ENCODE data around the gene BTBD6. TPM values are rescaled to one million over a fixed set of nuclear protein-coding genes. Genes with fewer than 3 reads are reported as not detected.

BTBD6 gene
- total RNA-seq, 1 donor from 2014 or later: 38.8 TPM

- no peak for DNase-seq (ENCODE audit: extremely low spot score, unreplicated experiment)
- no peak overlapping the region for H3K27ac Mint-ChIP-seq
- peaks cover 6% of the 10 kb centered on the region for H3K36me3 Mint-ChIP-seq
- no peaks in the 10 kb centered on the region for H3K9me3 Mint-ChIP-seq
- peaks cover 8% of the 10 kb centered on the region for H3K4me1 Mint-ChIP-seq (ENCODE audit: unreplicated experiment)
- H3K4me3 Mint-ChIP-seq: no peak overlapping the region
- no peaks in the 10 kb centered on the region for H3K27me3 Mint-ChIP-seq
- no peak for TF ChIP-seq CTCF (conservative IDR thresholded peaks at IDR 0.05)
Measured at GRCh38 chr14:105241641-105242040, 6.7 kb upstream of the BTBD6 start.

- Mint-ChIP-seq H3K4me3 (no peak overlapping the region), H3K27ac (no peak overlapping the region), H3K9me3 (no peaks in the 10 kb centered on the region), H3K4me1 (ENCODE audit: unreplicated experiment) (peaks cover 14% of the 10 kb centered on the region), H3K36me3 (peaks cover 6% of the 10 kb centered on the region), H3K27me3 (no peaks in the 10 kb centered on the region)
- no peak for TF ChIP-seq CTCF (conservative IDR thresholded peaks at IDR 0.05)
- DNase-seq (ENCODE audit: extremely low spot score, unreplicated experiment): no peak
Measured at GRCh38 chr14:105244334-105244733, 4.0 kb upstream of the BTBD6 start.

- Mint-ChIP-seq H3K9me3 (no peaks in the 10 kb centered on the region), H3K36me3 (peaks cover 6% of the 10 kb centered on the region), H3K27ac (peak overlapping the region; percentile 87), H3K27me3 (no peaks in the 10 kb centered on the region), H3K4me1 (ENCODE audit: unreplicated experiment) (peaks cover 25% of the 10 kb centered on the region), H3K4me3 (peak overlapping the region; percentile 88)
- no peak for TF ChIP-seq CTCF (conservative IDR thresholded peaks at IDR 0.05)
- no peak for DNase-seq (ENCODE audit: extremely low spot score, unreplicated experiment)
Measured at GRCh38 chr14:105247026-105247425, 1.3 kb upstream of the BTBD6 start.

GRCh38 chr14:105247715-105248367 lies 492 bp upstream of the BTBD6 start:
- peak overlapping the region; percentile 88 for H3K4me3 Mint-ChIP-seq
- H3K36me3 Mint-ChIP-seq: peaks cover 6% of the 10 kb centered on the region
- H3K27me3 Mint-ChIP-seq: no peaks in the 10 kb centered on the region
- H3K27ac Mint-ChIP-seq: peak overlapping the region; percentile 87
- H3K4me1 Mint-ChIP-seq (ENCODE audit: unreplicated experiment): peaks cover 25% of the 10 kb centered on the region
- no peak for DNase-seq (ENCODE audit: extremely low spot score, unreplicated experiment)
- no peak for TF ChIP-seq CTCF (conservative IDR thresholded peaks at IDR 0.05)
- H3K9me3 Mint-ChIP-seq: no peaks in the 10 kb centered on the region

GRCh38 chr14:105249182-105250007 lies 1.1 kb downstream of the BTBD6 start:
- no peak for DNase-seq (ENCODE audit: extremely low spot score, unreplicated experiment)
- H3K4me3 Mint-ChIP-seq: peak overlapping the region; percentile 89

More at GRCh38 chr14:105249182-105250007, 1.1 kb downstream of the BTBD6 start:
- H3K27ac Mint-ChIP-seq: peak overlapping the region; percentile 92
- H3K36me3 Mint-ChIP-seq: peaks cover 6% of the 10 kb centered on the region
- no peaks in the 10 kb centered on the region for H3K27me3 Mint-ChIP-seq
- TF ChIP-seq CTCF (conservative IDR thresholded peaks at IDR 0.05): peak; percentile 26
- H3K9me3 Mint-ChIP-seq: no peaks in the 10 kb centered on the region
- H3K4me1 Mint-ChIP-seq (ENCODE audit: unreplicated experiment): peaks cover 25% of the 10 kb centered on the region

Measured in type B pancreatic cell (in vitro differentiated cells).